ENCODE results near the gene SERPINA5. TPM values are rescaled to one million over a fixed set of nuclear protein-coding genes. Genes with fewer than 3 reads are reported as not detected.

SERPINA5 gene
- polyA plus RNA-seq, 2 of the 4 experiments (the other 2 are of a cell fraction), result 0.74 to 0.78 TPM

DNA sequence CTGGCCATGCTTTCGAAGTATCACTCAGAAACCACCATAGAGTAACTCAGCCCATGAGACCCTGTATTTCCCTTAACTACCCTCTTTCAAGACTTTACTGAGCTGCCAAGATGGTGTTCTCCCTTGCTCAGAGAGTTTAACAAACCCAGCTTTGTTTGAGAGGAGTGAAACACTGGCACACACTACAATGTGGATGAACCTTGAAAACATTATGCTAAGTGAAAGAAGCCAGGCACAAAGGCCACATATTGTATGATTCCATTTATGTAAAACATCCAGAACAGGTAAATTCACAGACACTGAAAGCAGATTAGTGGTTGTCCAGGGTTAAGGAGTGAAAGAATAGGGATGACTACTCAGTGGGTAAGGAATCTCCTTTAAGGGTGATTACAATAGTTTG lies 49.8 kb downstream of the SERPINA5 start:
- ChIA-PET CTCF (interaction anchor here (0.8 kb wide), 1 partner anchor 80 kb away, joined by 3 read pairs; no protein-coding TSS in a partner anchor), POLR2A (no interaction called here)
- ATAC-seq (no peak), FAIRE-seq (no peak), DNase-seq (ENCODE audit: low read depth in 1 of 2, low spot score in 1 of 2) (no peak)
- no peaks in the 10 kb centered on the region for H3K4me1 ChIP-seq
- WGBS (ENCODE audit: missing lambda C conversion rate), result 32% methylated on average over 1 of the region's 1 CpG
- H3K4me2 ChIP-seq, result no peak overlapping the region
- H3K9me3 ChIP-seq, result peaks cover 16% of the 10 kb centered on the region
- no peak overlapping the region for H3K27ac ChIP-seq
- TF ChIP-seq CHD4 (IDR thresholded peaks at IDR 0.05; ENCODE audit: borderline replicate concordance), result no peak
- TF ChIP-seq ZC3H11A (IDR thresholded peaks at IDR 0.05), result no peak
- TF ChIP-seq HOXB13 (CRISPR knock-in tag; IDR thresholded peaks at IDR 0.05; ENCODE audit: low read depth), result no peak
- no peak for TF ChIP-seq EP300 (IDR thresholded peaks at IDR 0.05)
- no peak for TF ChIP-seq HOXB5 (CRISPR knock-in tag; IDR thresholded peaks at IDR 0.05)
- no peak for TF ChIP-seq MAFK (IDR thresholded peaks at IDR 0.05; ENCODE audit: partially characterized antibody)
- no peak for TF ChIP-seq HEYL (CRISPR knock-in tag; IDR thresholded peaks at IDR 0.05)
- no peak for TF ChIP-seq FOXS1 (CRISPR knock-in tag; IDR thresholded peaks at IDR 0.05)
- no peak for TF ChIP-seq ZNF302 (CRISPR knock-in tag; IDR thresholded peaks at IDR 0.05)
- TF ChIP-seq POLR2AphosphoS2 (conservative IDR thresholded peaks at IDR 0.05; ENCODE audit: low read length), result no peak
- TF ChIP-seq, protein P1, sequence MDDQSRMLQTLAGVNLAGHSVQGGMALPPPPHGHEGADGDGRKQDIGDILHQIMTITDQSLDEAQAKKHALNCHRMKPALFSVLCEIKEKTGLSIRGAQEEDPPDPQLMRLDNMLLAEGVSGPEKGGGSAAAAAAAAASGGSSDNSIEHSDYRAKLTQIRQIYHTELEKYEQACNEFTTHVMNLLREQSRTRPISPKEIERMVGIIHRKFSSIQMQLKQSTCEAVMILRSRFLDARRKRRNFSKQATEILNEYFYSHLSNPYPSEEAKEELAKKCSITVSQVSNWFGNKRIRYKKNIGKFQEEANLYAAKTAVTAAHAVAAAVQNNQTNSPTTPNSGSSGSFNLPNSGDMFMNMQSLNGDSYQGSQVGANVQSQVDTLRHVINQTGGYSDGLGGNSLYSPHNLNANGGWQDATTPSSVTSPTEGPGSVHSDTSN (IDR thresholded peaks at IDR 0.05), result no peak
- no peak for TF ChIP-seq TP53 (CRISPR knock-in tag; IDR thresholded peaks at IDR 0.05)
- no peak for TF ChIP-seq ZSCAN20 (CRISPR knock-in tag; IDR thresholded peaks at IDR 0.05)
- TF ChIP-seq, protein P2, sequence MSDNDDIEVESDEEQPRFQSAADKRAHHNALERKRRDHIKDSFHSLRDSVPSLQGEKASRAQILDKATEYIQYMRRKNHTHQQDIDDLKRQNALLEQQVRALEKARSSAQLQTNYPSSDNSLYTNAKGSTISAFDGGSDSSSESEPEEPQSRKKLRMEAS (IDR thresholded peaks at IDR 0.05), result no peak
- no peak for TF ChIP-seq EHF (CRISPR knock-in tag; IDR thresholded peaks at IDR 0.05)
- TF ChIP-seq SREBF2 (IDR thresholded peaks at IDR 0.05), result no peak
- TF ChIP-seq, protein P3, sequence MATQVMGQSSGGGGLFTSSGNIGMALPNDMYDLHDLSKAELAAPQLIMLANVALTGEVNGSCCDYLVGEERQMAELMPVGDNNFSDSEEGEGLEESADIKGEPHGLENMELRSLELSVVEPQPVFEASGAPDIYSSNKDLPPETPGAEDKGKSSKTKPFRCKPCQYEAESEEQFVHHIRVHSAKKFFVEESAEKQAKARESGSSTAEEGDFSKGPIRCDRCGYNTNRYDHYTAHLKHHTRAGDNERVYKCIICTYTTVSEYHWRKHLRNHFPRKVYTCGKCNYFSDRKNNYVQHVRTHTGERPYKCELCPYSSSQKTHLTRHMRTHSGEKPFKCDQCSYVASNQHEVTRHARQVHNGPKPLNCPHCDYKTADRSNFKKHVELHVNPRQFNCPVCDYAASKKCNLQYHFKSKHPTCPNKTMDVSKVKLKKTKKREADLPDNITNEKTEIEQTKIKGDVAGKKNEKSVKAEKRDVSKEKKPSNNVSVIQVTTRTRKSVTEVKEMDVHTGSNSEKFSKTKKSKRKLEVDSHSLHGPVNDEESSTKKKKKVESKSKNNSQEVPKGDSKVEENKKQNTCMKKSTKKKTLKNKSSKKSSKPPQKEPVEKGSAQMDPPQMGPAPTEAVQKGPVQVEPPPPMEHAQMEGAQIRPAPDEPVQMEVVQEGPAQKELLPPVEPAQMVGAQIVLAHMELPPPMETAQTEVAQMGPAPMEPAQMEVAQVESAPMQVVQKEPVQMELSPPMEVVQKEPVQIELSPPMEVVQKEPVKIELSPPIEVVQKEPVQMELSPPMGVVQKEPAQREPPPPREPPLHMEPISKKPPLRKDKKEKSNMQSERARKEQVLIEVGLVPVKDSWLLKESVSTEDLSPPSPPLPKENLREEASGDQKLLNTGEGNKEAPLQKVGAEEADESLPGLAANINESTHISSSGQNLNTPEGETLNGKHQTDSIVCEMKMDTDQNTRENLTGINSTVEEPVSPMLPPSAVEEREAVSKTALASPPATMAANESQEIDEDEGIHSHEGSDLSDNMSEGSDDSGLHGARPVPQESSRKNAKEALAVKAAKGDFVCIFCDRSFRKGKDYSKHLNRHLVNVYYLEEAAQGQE (IDR thresholded peaks at IDR 0.05), result no peak
- H3K4me3 ChIP-seq, result no peak overlapping the region

DNA sequence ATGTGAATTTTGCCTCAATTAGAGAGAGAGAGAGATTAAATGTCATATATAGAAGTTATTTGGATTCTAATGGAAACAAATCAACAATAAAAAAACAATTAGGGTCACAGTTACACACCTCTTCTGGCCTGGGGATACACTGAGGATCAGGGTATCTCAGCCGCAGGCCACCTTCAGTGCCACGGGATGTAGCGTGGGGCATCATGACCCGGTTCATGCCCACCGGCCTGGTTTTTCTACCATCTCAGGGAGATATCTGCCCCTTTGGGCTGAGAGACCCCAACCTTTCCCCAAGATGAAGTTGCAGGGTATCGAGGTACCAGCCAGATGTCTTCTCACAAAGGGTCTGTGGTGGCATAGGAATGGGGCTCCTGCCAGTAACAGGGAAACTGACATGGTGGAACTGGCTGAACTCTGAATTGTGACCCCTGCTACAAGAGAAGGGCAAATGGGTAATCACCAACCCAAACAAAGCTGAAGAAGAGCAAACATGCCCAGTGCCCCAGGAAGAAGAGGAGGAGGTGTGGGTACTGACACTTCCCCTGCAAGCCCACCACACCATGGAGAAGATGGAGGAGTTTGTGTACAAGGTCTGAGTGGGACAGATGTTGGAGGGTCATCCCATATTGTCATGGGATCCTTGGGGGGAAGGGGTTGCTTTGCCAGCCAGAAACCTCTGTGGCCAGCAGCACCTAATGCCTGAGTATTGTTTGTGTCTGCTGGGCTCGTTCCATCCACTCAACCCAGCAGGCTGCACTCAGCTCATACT lies 50.5 kb downstream of the SERPINA5 start:
- Histone ChIP-seq H3K9me3 (peaks cover 16% of the 10 kb centered on the region), H3K4me3 (no peak overlapping the region), H3K27ac (no peak overlapping the region), H3K4me2 (no peak overlapping the region), H3K4me1 (peaks cover 5% of the 10 kb centered on the region; the same call in 2 of the 3 replicates)
- ChIA-PET POLR2A (no interaction called here), CTCF (interaction anchor here (0.6 to 1.0 kb wide), 2 partner anchors 14 to 1298 kb away, joined by 3 to 4 read pairs; no protein-coding TSS in a partner anchor)
- TF ChIP-seq JUNB (IDR thresholded peaks at IDR 0.05) (no peak), FOSL2 (IDR thresholded peaks at IDR 0.05) (no peak), FOSL2 (CRISPR knock-in tag; IDR thresholded peaks at IDR 0.05) (no peak), HOXB5 (CRISPR knock-in tag; IDR thresholded peaks at IDR 0.05) (no peak), RCOR1 (IDR thresholded peaks at IDR 0.05; ENCODE audit: low read depth, low read length) (no peak), FOSB (CRISPR knock-in tag; IDR thresholded peaks at IDR 0.05) (no peak), KDM5A (IDR thresholded peaks at IDR 0.05) (no peak), HOXA7 (CRISPR knock-in tag; IDR thresholded peaks at IDR 0.05) (no peak), RARB (CRISPR knock-in tag; IDR thresholded peaks at IDR 0.05) (no peak), POLR2A (IDR thresholded peaks at IDR 0.05; ENCODE audit: low read length) (no peak), RAD21 (conservative IDR thresholded peaks at IDR 0.05 in 1 of 2, IDR thresholded peaks at IDR 0.05 in 1 of 2) (no peak), POLR2AphosphoS2 (conservative IDR thresholded peaks at IDR 0.05; ENCODE audit: low read length) (no peak), BHLHE40 (IDR thresholded peaks at IDR 0.05; ENCODE audit: low read depth, low read length) (no peak), TP53 (CRISPR knock-in tag; IDR thresholded peaks at IDR 0.05) (no peak)
- TF ChIP-seq, protein P4, sequence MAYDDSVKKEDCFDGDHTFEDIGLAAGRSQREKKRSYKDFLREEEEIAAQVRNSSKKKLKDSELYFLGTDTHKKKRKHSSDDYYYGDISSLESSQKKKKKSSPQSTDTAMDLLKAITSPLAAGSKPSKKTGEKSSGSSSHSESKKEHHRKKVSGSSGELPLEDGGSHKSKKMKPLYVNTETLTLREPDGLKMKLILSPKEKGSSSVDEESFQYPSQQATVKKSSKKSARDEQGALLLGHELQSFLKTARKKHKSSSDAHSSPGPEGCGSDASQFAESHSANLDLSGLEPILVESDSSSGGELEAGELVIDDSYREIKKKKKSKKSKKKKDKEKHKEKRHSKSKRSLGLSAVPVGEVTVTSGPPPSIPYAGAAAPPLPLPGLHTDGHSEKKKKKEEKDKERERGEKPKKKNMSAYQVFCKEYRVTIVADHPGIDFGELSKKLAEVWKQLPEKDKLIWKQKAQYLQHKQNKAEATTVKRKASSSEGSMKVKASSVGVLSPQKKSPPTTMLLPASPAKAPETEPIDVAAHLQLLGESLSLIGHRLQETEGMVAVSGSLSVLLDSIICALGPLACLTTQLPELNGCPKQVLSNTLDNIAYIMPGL (CRISPR knock-in tag; IDR thresholded peaks at IDR 0.05; ENCODE audit: borderline replicate concordance), result no peak
- TF ChIP-seq, protein P5, sequence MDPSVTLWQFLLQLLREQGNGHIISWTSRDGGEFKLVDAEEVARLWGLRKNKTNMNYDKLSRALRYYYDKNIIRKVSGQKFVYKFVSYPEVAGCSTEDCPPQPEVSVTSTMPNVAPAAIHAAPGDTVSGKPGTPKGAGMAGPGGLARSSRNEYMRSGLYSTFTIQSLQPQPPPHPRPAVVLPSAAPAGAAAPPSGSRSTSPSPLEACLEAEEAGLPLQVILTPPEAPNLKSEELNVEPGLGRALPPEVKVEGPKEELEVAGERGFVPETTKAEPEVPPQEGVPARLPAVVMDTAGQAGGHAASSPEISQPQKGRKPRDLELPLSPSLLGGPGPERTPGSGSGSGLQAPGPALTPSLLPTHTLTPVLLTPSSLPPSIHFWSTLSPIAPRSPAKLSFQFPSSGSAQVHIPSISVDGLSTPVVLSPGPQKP (IDR thresholded peaks at IDR 0.05; ENCODE audit: low read depth, low read length), result no peak
- no peak for ATAC-seq
- no peak for DNase-seq (ENCODE audit: low read depth in 1 of 2, low spot score in 1 of 2)
- WGBS (ENCODE audit: missing lambda C conversion rate), result 60% methylated on average over 7 of the region's 7 CpGs
- FAIRE-seq, result no peak

Data from A549 (cell line).